GM12891 (cell line): Measurements from ENCODE around the gene USP31.

ENCODE experiments used
- DNase-seq: peaks from one replicate; pipeline ENCODE4 v3.0.0; 2011; ENCODE audit warnings: low spot score; ENCODE audit not compliant: insufficient read length
- FAIRE-seq: peaks from 2 replicates; lab custom pipeline; 2011; peaks lifted over from hg19 to GRCh38; lab: Jason Lieb, UNC
- PAX5 ChIP-seq: IDR thresholded peaks from 2 replicates; pipeline ENCODE4 v1.6.1; 2011; ENCODE audit warnings: low read length, moderate library complexity, mild to moderate bottlenecking; ENCODE audit not compliant: insufficient read depth, severe bottlenecking
- POLR2A ChIP-seq: IDR thresholded peaks from 2 replicates; pipeline ENCODE4 v1.6.1; 2011; ENCODE audit warnings: low read depth, low read length, control low read depth
- POLR2AphosphoS5 ChIP-seq: IDR thresholded peaks from 2 replicates; pipeline ENCODE4 v1.6.1; 2011; ENCODE audit warnings: low read depth, low read length, control low read depth
- POU2F2 ChIP-seq: IDR thresholded peaks from 2 replicates; pipeline ENCODE4 v1.6.1; 2011; ENCODE audit warnings: low read depth, mild to moderate bottlenecking, control low read depth, low read length, moderate library complexity
- SPI1 ChIP-seq: IDR thresholded peaks from 2 replicates; pipeline ENCODE4 v1.6.1; 2011; ENCODE audit warnings: low read depth, low read length, control low read depth
- TAF1 ChIP-seq: IDR thresholded peaks from 2 replicates; pipeline ENCODE4 v1.6.1; 2011; ENCODE audit warnings: low read depth, low read length, control low read depth

Gene USP31

DNA sequence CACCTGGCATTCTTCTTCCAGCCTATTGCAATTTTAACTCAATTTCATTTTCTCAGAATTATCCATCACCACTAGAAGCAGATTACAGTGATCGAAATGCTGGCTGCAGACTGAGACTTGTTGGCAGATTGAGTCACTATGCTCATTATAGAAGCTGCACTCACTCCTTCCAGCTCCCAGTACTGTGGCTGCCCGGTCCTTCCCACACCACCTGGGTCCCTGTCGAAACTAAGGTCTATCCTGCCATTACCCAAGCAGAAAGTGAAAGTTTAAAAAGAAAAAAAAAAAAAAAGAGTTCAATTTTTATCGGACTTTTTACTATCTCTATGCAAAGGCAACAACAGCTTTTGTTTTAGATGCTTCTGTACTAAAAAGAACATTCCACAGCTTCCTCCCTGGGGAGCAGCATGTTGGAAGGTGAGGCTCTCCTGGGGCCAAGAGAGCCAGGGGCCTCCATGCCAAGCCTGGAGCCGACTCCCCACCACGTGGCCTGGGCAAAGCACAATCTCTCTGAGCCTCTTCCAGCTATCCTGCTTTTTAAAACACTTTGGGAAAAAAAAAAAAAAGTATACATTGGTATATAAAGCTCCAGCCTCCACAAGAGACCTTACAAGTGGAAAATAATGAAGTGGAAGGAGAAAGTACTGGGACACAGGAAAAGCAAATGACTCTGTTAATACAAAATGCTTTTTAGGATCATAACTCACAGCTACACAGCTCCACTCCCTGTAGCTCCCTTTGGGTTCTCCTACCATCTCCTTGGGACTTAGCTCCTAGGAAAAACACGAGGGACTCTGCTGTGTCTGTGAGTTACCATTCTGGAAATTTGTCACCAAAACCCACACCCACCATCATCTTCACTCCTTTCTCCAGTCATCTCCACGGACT lies 77.8 kb downstream of the USP31 start:
- TF ChIP-seq POLR2A (no peak), SPI1 (no peak), PAX5 (no peak), TAF1 (no peak), POU2F2 (no peak), POLR2AphosphoS5 (no peak)
- FAIRE-seq (no peak), DNase-seq (no peak)

DNA sequence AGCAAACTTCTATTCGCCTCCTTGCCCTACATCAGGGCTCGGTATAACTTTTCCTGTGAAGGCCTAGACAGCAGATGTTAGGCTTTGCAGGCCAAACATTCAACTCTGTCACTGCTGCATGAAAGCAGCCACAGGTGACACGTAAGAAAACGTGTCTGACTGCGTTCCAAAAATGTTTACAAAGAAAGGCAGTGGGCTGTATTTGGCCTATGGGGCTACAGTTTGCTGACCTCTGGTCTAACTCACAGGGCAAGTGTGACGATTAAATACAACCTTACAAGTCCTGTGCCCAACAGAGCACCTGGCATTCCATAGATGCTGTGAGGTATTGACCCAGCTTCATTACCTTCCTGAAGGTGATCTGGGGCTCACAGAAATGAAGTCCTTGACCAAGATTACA lies 79.4 kb downstream of the USP31 start:
- TF ChIP-seq POU2F2 (no peak), POLR2AphosphoS5 (no peak), PAX5 (no peak), TAF1 (no peak), SPI1 (no peak), POLR2A (no peak)
- DNase-seq (no peak), FAIRE-seq (no peak)

- DNase-seq (no peak), FAIRE-seq (no peak)
- TF ChIP-seq SPI1 = no peak
- TF ChIP-seq TAF1 = no peak
- no peak for TF ChIP-seq POU2F2
- no peak for TF ChIP-seq PAX5
- no peak for TF ChIP-seq POLR2A
- TF ChIP-seq POLR2AphosphoS5 = no peak
These were observed 81.0 kb downstream of the USP31 start for GRCh38 chr16:23068079-23068736.

DNA sequence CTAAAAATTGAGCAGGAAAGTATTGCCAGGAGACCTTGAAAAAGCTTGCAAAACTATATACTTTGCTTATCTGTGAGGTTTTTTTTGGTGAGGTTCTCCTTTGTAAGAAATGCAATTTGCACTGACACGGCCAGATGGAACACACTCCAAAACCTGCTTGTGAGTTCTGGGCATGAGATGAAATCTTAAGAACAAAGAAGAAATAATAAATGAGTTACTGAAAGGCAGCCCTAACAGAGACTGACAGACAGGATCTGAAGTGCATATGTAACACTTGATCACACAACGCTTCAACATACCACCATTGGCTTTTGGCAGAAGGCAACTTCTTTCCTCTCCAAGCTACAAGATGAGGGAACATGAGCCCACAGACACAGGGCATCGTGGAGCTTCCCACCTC lies 82.6 kb downstream of the USP31 start:
- no peak for TF ChIP-seq PAX5
- no peak for TF ChIP-seq POLR2A
- no peak for TF ChIP-seq TAF1
- TF ChIP-seq POU2F2 = no peak
- no peak for TF ChIP-seq POLR2AphosphoS5
- no peak for TF ChIP-seq SPI1
- FAIRE-seq = no peak
- DNase-seq = no peak

DNA sequence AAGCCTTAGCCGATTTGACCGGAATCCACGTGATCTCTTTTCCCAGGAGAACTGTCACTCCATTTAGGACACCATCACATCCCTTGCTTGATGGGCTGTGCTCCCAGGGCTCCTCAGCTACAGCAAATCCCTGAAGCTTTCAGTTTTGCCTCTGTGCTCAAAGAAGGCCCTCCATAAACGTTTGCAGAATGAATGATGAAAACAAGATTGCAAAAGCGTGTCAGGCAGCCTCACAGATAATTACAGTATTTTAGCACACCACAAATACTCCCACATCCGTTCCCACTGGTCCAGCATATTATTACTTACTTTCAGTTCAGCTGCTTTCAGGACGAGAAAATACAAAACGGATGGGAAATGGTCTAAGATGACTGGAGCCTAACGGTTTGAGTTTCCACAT lies 84.6 kb downstream of the USP31 start:
- DNase-seq = no peak
- FAIRE-seq = no peak
- TF ChIP-seq POU2F2 = no peak
- TF ChIP-seq POLR2A = no peak
- TF ChIP-seq SPI1 = no peak
- TF ChIP-seq TAF1 = no peak
- TF ChIP-seq POLR2AphosphoS5 = no peak
- no peak for TF ChIP-seq PAX5

GRCh38 chr16:23062524-23062923 lies 86.7 kb downstream of the USP31 start:
- no peak for FAIRE-seq
- no peak for DNase-seq
- no peak for TF ChIP-seq SPI1
- no peak for TF ChIP-seq POLR2AphosphoS5
- no peak for TF ChIP-seq PAX5
- TF ChIP-seq POLR2A = no peak
- TF ChIP-seq TAF1 = no peak
- TF ChIP-seq POU2F2 = no peak

DNA sequence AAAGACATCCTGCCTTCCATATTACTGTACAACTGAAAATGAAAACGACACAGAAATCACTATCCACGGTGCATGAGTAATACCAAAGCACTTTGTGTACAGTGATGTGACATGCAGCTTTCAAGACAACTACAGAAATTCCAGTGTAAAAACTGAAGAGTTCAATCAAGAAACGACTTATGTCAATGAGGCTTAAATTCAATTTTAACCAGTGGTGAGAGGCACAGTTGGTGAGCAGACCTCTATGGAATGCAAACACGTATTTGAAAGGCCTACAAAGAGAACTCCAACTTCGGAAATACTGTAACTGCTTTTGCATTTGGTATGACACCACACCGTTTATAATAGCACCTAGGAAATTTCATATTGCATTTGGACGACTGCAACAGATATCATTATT lies 87.6 kb downstream of the USP31 start:
- TF ChIP-seq POU2F2 = no peak
- TF ChIP-seq SPI1 = no peak
- TF ChIP-seq POLR2A = no peak
- TF ChIP-seq PAX5 = no peak
- TF ChIP-seq POLR2AphosphoS5 = no peak
- no peak for TF ChIP-seq TAF1
- FAIRE-seq (no peak), DNase-seq (no peak)

DNA sequence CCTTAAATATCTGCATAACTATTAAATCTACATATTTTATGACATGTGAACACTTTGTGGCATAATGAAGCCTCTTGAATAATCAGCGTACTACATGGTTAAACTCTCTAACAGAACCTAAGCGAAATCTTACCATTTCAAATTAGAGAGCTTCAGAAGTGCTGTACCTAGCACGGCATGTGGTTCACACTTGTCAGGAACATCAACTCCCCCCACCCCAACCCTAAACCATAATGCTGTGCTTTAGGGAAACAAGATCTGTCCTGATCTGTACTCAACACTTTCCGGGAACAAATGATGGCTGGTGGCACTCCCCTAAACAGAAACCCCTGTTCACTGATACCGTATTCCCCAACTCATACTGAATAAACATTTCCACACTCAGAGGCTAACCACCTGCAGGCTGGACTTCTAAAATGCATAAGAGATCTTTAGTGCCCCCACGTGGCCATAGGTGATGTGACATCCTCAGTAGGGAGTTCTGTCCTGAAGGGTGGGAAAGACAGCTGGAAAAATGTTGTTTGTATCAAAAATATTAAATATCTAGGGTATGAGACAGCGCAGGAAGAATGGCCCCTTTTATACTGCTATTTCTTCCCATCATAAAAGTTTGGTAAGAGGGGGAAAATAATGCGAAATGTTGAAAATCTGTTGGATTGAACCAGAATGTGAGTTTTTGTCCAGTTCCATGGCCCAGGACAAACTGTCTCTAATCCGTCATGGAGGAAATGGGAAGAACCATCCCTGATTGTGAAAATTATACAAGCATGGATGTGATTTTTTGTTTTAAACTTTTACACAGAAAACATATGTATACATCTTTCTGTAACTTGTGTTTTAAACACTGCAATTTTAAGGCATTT lies 88.6 kb downstream of the USP31 start:
- peak; percentile 66 for FAIRE-seq
- peak; percentile 38; the same call in 1 of the 2 replicates for TF ChIP-seq POU2F2
- TF ChIP-seq PAX5 = no peak
- no peak for TF ChIP-seq POLR2AphosphoS5
- DNase-seq = peak; percentile 32

DNA sequence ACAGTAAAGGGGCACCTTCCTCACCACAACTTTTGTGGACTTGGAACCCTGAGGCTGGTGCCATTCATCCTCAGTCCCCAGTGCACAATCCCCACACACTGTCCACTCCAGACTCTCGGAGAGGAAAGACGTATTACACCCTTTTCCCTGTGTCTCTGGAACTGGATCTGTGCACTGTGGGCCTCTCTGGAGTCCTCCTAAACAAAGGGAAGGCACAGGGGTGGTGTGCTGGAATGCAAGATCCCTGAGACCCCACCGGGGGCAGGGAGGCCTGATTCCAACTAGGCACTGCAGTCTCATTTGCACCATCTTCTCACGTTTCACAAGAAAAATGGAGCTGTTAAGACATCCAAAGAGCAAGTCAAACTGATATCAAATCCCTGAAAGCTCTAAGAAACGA lies 89.8 kb downstream of the USP31 start:
- DNase-seq (no peak), FAIRE-seq (no peak)
- no peak for TF ChIP-seq POU2F2
- TF ChIP-seq POLR2AphosphoS5 = no peak
- TF ChIP-seq TAF1 = no peak
- TF ChIP-seq SPI1 = no peak
- no peak for TF ChIP-seq POLR2A
- TF ChIP-seq PAX5 = no peak
